H9 (cell line): ENCODE measurements around the gene PRTG. TPM values are rescaled to one million over a fixed set of nuclear protein-coding genes. Genes with fewer than 3 reads are reported as not detected.

Experiments used
- DNase-seq: peaks from one replicate; pipeline ENCODE4 v3.0.0-alpha.2; 2017
- H2AFZ ChIP-seq: one replicate; pipeline ENCODE4 v1.6.1; 2013; ENCODE audit warnings: mild to moderate bottlenecking, low read length, control low read depth, moderate library complexity
- H2AK5ac ChIP-seq: 2 replicates; pipeline ENCODE4 v1.6.1; 2013; ENCODE audit warnings: low read length, control low read depth, mixed read lengths; ENCODE audit not compliant: insufficient read length
- H2BK120ac ChIP-seq: one replicate; pipeline ENCODE4 v1.6.1; 2013; ENCODE audit warnings: low read depth, mild to moderate bottlenecking, low read length, control low read depth, inconsistent platforms; ENCODE audit not compliant: poor library complexity, severe bottlenecking
- H2BK12ac ChIP-seq: 2 replicates; pipeline ENCODE4 v1.6.1; 2013; ENCODE audit warnings: low read length, control low read depth, mixed read lengths, low read depth; ENCODE audit not compliant: insufficient read length
- H2BK15ac ChIP-seq: 2 replicates; pipeline ENCODE4 v1.6.1; 2013; ENCODE audit warnings: low read depth, low read length, control low read depth
- H2BK20ac ChIP-seq: one replicate; pipeline ENCODE4 v1.6.1; 2013; ENCODE audit warnings: low read depth, mild to moderate bottlenecking, low read length, control low read depth, inconsistent platforms; ENCODE audit not compliant: poor library complexity, severe bottlenecking
- H2BK5ac ChIP-seq: 2 replicates; pipeline ENCODE4 v1.6.1; 2013; ENCODE audit warnings: low read length, control low read depth, mixed read lengths; ENCODE audit not compliant: insufficient read length
- H3K14ac ChIP-seq: 2 replicates; pipeline ENCODE4 v1.6.1; 2013; ENCODE audit warnings: low read length, control low read depth; ENCODE audit not compliant: insufficient read depth
- H3K18ac ChIP-seq: 2 replicates; pipeline ENCODE4 v1.6.1; 2013; ENCODE audit warnings: low read depth, mild to moderate bottlenecking, mixed read lengths, low read length, control low read depth; ENCODE audit not compliant: insufficient read length
- H3K23ac ChIP-seq: 2 replicates; pipeline ENCODE4 v1.6.1; 2013; ENCODE audit warnings: low read length, control low read depth, mixed read lengths, low read depth; ENCODE audit not compliant: insufficient read length
- H3K23me2 ChIP-seq: 2 replicates; pipeline ENCODE4 v1.6.1; 2013; ENCODE audit warnings: low read depth, mild to moderate bottlenecking, mixed read lengths, low read length, control low read depth; ENCODE audit not compliant: insufficient read length, poor library complexity, severe bottlenecking
- H3K27ac ChIP-seq: 2 replicates; pipeline ENCODE4 v1.5.1; 2013; ENCODE audit warnings: low read length, control low read depth, mixed read lengths, low read depth; ENCODE audit not compliant: insufficient read length
- H3K27me3 ChIP-seq: 2 replicates; pipeline ENCODE4 v1.6.1; 2013; ENCODE audit warnings: low read length, control low read depth, inconsistent platforms; ENCODE audit not compliant: insufficient read depth
- H3K4ac ChIP-seq: 2 replicates; pipeline ENCODE4 v1.6.1; 2013; ENCODE audit warnings: low read depth, mild to moderate bottlenecking, control low read depth, inconsistent platforms, low read length, moderate library complexity
- H3K4me1 ChIP-seq: 2 replicates; pipeline ENCODE4 v1.6.1; 2013; ENCODE audit warnings: low read length, control low read depth, inconsistent platforms; ENCODE audit not compliant: insufficient read depth
- H3K4me2 ChIP-seq: 2 replicates; pipeline ENCODE4 v1.6.1; 2013; ENCODE audit warnings: low read length, control low read depth, mixed read lengths; ENCODE audit not compliant: insufficient read length, insufficient read depth
- H3K56ac ChIP-seq: 2 replicates; pipeline ENCODE4 v1.6.1; 2013; ENCODE audit warnings: low read depth, mild to moderate bottlenecking, mixed read lengths, low read length, control low read depth; ENCODE audit not compliant: insufficient read length
- H3K79me1 ChIP-seq: 2 replicates; pipeline ENCODE4 v1.6.1; 2013; ENCODE audit warnings: low read depth, mild to moderate bottlenecking, moderate library complexity, low read length, control low read depth, inconsistent platforms; ENCODE audit not compliant: insufficient read depth, poor library complexity, severe bottlenecking
- H3K79me2 ChIP-seq: 2 replicates; pipeline ENCODE4 v1.6.1; 2013; ENCODE audit warnings: low read length, control low read depth, inconsistent platforms; ENCODE audit not compliant: insufficient read depth
- H3K9ac ChIP-seq: 2 replicates; pipeline ENCODE4 v1.6.1; 2013; ENCODE audit warnings: low read length, control low read depth, mixed read lengths; ENCODE audit not compliant: insufficient read length; ENCODE audit errors: extremely low read depth
- H3K9me3 ChIP-seq: one replicate; pipeline ENCODE4 v1.6.1; 2013; ENCODE audit warnings: low read depth, low read length, inconsistent platforms; ENCODE audit not compliant: control insufficient read depth
- H3T11ph ChIP-seq: one replicate; pipeline ENCODE4 v1.6.1; 2013; ENCODE audit warnings: mild to moderate bottlenecking, low read length, control low read depth, inconsistent platforms
- H4K20me1 ChIP-seq: one replicate; pipeline ENCODE4 v1.6.1; 2013; ENCODE audit not compliant: control insufficient read depth, insufficient read length, insufficient read depth
- H4K5ac ChIP-seq: 2 replicates; pipeline ENCODE4 v1.6.1; 2013; ENCODE audit warnings: low read depth, mild to moderate bottlenecking, mixed read lengths, low read length, control low read depth; ENCODE audit not compliant: insufficient read length
- H4K8ac ChIP-seq: replicated peaks from 2 replicates; pipeline ENCODE4 v1.6.1; 2013; ENCODE audit warnings: low read length, control low read depth, mixed read lengths, low read depth; ENCODE audit not compliant: insufficient read length
- H4K91ac ChIP-seq: 2 replicates; pipeline ENCODE4 v1.6.1; 2013; ENCODE audit warnings: low read depth, mild to moderate bottlenecking, moderate library complexity, mixed read lengths, low read length, control low read depth; ENCODE audit not compliant: insufficient read length
- H3K27ac Mint-ChIP-seq, 3 experiments: 2 replicates in 2 of 3; 3 replicates in 1 of 3; pipeline ENCODE4 v1.8.0; 2020 to 2021; ENCODE audit warnings: mixed read lengths in 3 of 3, mild to moderate bottlenecking in 1 of 3, moderate library complexity in 1 of 3
- H3K27me3 Mint-ChIP-seq: 2 replicates; pipeline ENCODE4 v1.8.0; 2021; ENCODE audit warnings: low read depth, mild to moderate bottlenecking, moderate library complexity, mixed read lengths
- H3K36me3 Mint-ChIP-seq, 3 experiments: 2 replicates in 2 of 3; 3 replicates in 1 of 3; pipeline ENCODE4 v1.8.0; 2020 to 2021; ENCODE audit warnings: low read depth in 3 of 3, mixed read lengths in 3 of 3; ENCODE audit not compliant: insufficient read depth in 1 of 3
- H3K4me1 Mint-ChIP-seq, 2 experiments: 2 replicates each; pipeline ENCODE4 v1.8.0; 2020; ENCODE audit warnings: mixed read lengths in 2 of 2
- H3K4me3 Mint-ChIP-seq, 2 experiments: 2 replicates in 1 of 2; 3 replicates in 1 of 2; pipeline ENCODE4 v1.8.0; 2020 to 2021; ENCODE audit warnings: mild to moderate bottlenecking in 2 of 2, mixed read lengths in 2 of 2, moderate library complexity in 1 of 2
- H3K9me3 Mint-ChIP-seq, 2 experiments: 2 replicates in 1 of 2; 3 replicates in 1 of 2; pipeline ENCODE4 v1.8.0; 2020; ENCODE audit warnings: mild to moderate bottlenecking in 2 of 2, mixed read lengths in 2 of 2, moderate library complexity in 1 of 2
- CTCF ChIP-seq: fragments of 200-600 bp; sonication (generic); conservative IDR thresholded peaks from 3 replicates; pipeline ENCODE4 v1.8.0; 2021; ENCODE audit warnings: antibody characterized with exemption, mild to moderate bottlenecking
- WGBS: extraction: QIAGEN DNeasy Blood & Tissue Kit; methylation state at CpG from one replicate; pipeline ENCODE4 v1.1.7; 2013; ENCODE audit warnings: missing lambda C conversion rate, low lambda C conversion rate, mixed read lengths; ENCODE audit not compliant: insufficient read length; ENCODE audit errors: extremely low coverage; 5-methylcytosine and 5-hydroxymethylcytosine counted together
- total RNA-seq: library from RNA; stranded (reverse); gene quantifications from 2 replicates; pipeline ENCODE4 v1.2.1, GENCODE V29; 2021

Gene PRTG
- total RNA-seq, 1 experiment from 2014 or later: 5.7 TPM

DNA sequence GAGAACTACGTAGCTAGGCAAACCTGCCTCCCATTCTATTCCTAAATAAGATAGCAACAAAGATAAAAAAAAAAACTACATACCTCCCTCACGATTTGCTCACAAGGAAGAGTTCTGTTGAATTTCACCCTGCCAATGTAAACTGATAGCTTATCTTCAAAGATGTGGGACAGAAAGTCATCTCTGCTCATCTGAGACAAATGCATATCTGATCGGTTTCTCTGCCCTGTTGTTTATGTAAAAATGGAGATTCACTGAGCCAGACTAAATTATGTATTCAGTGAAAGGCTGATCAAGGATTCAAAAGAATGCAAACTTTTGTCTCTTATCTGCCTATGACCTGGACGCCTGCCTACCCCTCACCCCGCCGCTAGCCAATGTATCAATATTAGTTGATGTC, 166.0 kb downstream of the PRTG start:
- Histone ChIP-seq H2BK15ac (no peak overlapping the region), H3K18ac (no peak overlapping the region), H3K4me2 (no peak overlapping the region), H2BK20ac (no peak overlapping the region), H4K20me1 (no peaks in the 10 kb centered on the region), H3K79me1 (no peaks in the 10 kb centered on the region), H3K14ac (no peak overlapping the region), H3K56ac (no peak overlapping the region), H3K79me2 (no peaks in the 10 kb centered on the region), H3K4ac (no peak overlapping the region), H2AK5ac (no peak overlapping the region), H3K4me1 (no peaks in the 10 kb centered on the region), H3K9me3 (no peaks in the 10 kb centered on the region), H3K27me3 (no peaks in the 10 kb centered on the region), H2BK12ac (no peak overlapping the region), H3K27ac (no peak overlapping the region), H3K9ac (no peak overlapping the region), H4K8ac (no peak overlapping the region), H2BK120ac (no peak overlapping the region), H2BK5ac (no peak overlapping the region), H3K23me2 (no peaks in the 10 kb centered on the region), H3K23ac (no peak overlapping the region), H4K91ac (no peak overlapping the region), H4K5ac (no peak overlapping the region), H3T11ph (no peak overlapping the region), H2AFZ (no peak overlapping the region)
- no peak for DNase-seq
- Mint-ChIP-seq H3K4me1 (no peaks in the 10 kb centered on the region), H3K36me3 (no peaks in the 10 kb centered on the region), H3K27me3 (peaks cover 6% of the 10 kb centered on the region), H3K27ac (no peak overlapping the region; a peak in 1 of 7 replicates), H3K9me3 (peaks cover 0 to 4% of the 10 kb centered on the region in 2 experiments; a peak in 3 of 5 replicates), H3K4me3 (no peak overlapping the region)
- no peak for TF ChIP-seq CTCF
- WGBS: no CpG with 5 or more reads among the region's 6 CpGs
